AG09319 (cell line): ENCODE measurements around the gene ARL4A.
"Not testable (repeated sequence)": the region's sequence is repeated elsewhere in the genome, so short reads cannot be mapped to it uniquely, and the experiment has no call there.

Experiments
- DNase-seq: peaks from one replicate; pipeline ENCODE4 v3.0.0-alpha.2; 2010; ENCODE audit warnings: low read depth; ENCODE audit errors: extremely low read depth
- TF ChIP-seq, protein P1 (sequence below): IDR thresholded peaks from 2 replicates; pipeline ENCODE4 v1.5.1; 2011; ENCODE audit warnings: low read depth, mild to moderate bottlenecking, inconsistent platforms, low read length, moderate library complexity

The ARL4A gene

DNA sequence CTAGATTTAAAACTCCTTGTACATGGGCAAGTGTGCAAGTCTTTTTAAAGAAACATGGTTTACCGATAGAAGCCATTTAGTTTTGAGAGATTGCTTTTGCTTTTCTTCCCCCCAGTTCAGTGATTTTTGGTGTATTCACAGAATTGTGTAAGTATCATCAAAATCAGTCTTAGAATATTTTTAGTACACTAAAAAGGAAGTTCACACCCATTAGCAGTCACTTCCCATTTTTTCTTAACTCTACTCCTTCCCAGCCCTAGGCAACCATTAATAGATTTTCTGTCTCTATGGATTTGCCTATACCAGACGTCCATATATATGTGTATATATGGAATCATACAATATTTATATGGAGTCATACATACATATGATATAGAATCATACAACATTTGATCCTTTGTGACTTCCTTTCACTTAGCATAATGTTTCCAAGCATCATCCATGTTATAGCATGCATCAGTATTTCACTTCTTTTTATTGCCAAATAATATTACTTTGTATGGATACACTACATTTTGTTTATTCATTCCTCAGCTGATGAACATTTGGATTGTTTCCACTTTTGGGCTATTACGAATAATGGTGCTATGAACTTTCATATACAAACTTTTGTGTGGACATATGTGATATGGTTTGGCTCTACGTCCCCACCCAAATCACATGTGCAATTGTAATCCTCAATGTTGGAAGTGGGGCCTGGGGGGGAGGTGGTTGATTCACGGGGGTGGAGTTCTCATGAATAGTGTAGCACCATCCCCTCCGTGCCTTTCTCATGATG is 16.5 kb upstream of the ARL4A start:
- TF ChIP-seq, protein P1, sequence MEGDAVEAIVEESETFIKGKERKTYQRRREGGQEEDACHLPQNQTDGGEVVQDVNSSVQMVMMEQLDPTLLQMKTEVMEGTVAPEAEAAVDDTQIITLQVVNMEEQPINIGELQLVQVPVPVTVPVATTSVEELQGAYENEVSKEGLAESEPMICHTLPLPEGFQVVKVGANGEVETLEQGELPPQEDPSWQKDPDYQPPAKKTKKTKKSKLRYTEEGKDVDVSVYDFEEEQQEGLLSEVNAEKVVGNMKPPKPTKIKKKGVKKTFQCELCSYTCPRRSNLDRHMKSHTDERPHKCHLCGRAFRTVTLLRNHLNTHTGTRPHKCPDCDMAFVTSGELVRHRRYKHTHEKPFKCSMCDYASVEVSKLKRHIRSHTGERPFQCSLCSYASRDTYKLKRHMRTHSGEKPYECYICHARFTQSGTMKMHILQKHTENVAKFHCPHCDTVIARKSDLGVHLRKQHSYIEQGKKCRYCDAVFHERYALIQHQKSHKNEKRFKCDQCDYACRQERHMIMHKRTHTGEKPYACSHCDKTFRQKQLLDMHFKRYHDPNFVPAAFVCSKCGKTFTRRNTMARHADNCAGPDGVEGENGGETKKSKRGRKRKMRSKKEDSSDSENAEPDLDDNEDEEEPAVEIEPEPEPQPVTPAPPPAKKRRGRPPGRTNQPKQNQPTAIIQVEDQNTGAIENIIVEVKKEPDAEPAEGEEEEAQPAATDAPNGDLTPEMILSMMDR = no peak
- no peak for DNase-seq

DNA sequence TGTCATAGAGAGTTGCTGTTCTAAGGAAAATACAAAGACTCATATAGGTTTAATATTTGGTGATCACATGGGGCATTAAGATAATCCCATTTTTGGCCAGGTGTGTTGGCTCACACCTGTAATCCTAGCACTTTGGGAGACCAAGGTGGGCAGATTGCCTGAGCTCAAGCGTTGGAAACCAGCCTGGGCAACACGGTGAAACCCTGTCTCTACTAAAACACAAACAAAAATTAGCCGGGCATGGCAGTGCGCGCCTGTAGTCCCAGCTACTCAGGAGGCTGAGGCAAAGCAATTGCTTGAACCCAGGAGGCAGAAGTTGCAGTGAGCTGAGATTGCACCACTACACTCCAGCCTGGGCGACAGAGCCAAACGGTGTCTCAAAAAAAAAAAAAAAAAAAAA is 14.0 kb upstream of the ARL4A start:
- DNase-seq = not testable (repeated sequence)

DNA sequence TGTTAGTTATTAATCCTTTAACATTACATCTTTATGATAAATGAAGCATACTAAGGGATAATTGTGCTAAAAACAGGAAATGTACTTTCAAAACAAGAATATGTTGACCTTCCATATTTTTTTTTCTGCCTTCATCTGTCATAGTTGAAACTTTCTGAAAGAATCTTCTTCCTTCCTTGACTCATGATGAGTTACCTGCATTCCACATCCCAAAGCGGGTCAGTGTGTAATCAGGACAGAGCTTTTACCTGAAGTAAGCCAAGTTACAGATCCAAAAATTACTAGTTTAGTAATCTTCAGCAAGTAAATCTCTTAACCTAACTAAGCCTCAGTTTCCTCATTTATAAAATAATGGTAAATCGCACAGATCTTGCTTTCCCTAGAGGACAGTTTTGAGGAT is 13.4 kb upstream of the ARL4A start:
- DNase-seq = no peak
- TF ChIP-seq, protein P1 = no peak

DNA sequence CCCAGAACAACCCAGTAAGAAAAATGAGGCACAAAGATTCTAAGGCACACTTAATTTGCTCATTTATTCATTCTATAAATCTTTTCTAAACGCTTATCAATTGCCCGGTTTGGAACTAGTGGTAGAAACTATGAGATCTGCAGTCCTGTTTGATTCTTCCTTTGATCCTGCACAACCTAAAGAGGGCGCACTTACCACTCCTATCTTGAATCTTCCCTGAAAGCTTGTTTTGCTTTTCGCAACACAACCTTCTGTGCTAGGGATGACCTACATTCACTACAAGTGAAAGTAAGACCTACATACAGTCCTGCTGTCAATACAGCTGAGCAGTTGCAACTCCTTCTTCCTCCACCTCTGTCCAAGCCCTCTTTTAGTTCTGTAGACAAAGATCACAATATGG is 12.6 kb upstream of the ARL4A start:
- DNase-seq = no peak
- TF ChIP-seq, protein P1 = peak; percentile 31

DNA sequence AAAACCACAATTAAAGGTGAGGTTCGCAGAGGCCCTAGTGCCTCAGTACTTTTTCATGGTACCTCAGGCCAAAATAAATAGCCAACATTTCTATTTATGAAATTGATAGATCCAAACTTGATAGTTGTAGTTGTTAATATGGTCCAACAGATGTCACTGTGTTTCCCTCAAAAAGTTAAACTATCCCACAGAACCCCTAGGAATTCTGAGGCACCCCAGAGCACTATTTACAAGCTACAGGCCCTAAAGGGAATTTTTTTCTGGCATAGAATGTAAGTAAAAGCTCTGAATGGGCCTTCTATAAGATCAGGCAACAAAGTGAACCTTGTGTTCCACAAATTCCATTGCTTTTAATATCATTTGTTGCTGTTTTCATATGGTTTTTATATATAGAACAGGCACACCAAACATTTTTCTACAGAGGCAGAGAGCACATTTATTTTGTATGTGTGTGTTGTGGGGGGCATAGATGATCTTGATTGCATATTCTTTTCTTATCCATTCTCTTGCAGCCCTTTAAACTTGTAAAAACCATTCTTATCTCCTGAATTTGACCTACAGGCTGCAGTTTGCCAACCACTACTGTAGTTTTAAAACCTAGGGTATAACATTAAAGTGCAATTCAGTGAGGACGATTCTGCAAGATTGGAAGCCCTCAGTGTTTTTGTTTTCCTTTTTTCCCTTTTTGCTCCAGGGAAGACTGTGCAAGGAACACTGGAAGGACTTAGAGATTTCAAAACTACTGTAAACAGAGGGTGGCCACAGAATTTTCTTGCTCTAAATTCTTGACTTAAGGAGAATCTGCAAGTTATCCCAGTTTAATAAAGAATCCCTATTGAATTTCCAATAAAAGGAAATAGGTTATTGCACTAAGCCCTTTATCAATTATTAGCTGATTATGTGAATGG is 3.5 kb upstream of the ARL4A start:
- no peak for DNase-seq
- TF ChIP-seq, protein P1 = peak; percentile 33

DNA sequence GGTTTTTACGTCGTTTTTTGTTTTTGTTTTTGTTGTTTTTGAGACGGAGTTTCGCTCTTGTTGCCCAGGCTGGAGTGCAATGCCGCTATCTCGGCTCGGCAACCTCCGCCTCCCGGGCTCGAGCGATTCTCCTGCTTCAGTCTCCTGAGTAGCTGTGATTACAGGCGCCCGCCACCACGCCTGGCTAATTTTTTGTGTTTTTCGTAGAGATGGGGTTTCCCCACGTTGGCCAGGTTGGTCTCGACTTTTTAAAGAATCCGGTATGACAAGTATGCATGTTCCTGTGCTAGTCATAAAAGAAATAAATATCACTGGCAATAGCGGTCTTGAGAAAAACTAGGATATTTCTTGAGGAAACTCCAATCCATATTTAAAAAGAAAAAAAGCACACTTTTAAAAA is 2.7 kb upstream of the ARL4A start:
- DNase-seq = no peak
- TF ChIP-seq, protein P1 = no peak

DNA sequence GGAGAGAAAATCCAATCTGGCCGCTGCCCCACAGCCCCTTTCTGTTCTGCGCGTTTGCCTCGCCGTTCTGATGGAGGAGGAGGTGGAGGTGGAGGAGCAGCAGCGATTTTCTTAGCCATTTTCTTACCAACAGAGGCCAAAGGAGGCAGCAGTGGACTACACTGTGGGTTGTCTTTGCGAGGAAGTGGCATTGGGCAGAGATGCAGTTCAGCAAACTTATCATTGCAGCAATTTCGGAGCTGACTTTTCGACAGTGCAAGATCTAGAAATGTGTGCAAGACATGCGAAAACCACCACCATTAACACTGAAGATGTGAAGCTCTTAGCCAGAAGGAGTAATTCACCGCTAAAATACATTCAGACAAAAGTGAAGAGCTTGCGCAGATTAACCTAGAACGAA is 1.9 kb upstream of the ARL4A start:
- TF ChIP-seq, protein P1 = peak; percentile 14
- DNase-seq = no peak
